GF-D8 (cell line): ENCODE results near the gene TSPOAP1.
A peak's percentile ranks its signal among the peaks of the same experiment; 100 is the strongest.

ENCODE experiments used
- DNase-seq: peaks from one replicate; lab custom pipeline; 2025; lab: John Stamatoyannopoulos, UW

TSPOAP1 gene

DNA sequence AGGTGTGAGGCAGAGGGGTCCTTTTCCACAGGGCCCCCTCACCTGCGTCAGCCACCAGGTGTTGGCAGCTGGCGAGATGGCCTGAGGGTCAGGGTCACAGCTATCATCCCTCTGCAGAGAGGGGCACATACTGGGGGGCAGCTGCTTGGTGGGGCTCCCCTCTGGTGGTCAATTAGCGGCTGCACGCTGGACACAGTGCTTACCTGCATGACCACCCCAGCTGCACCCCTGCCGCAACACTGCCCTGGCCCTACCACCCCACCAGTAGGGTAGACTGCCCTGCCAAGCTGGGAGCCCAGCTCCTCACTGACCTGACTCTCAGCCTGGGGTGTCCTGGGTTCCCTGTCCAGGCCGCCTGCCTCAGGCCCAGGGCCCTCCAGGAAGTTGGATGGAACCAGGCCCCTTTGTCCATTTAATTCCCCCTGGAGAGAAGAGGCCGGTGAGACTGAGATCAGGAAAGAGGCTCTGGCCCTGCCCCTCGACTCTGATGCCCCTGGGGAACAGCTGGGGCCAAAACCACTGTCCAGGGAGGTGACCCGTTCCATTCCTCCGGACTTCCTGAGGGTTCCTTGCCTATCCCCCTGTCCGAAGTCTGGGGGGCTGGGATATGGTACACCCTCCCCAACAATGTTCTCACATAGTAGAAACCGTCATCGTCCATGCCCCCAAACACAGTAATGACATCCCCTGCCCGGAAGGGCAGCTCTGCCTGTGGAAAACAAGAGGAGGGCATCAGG lies 23.7 kb downstream of the TSPOAP1 start:
- no peak for DNase-seq

DNA sequence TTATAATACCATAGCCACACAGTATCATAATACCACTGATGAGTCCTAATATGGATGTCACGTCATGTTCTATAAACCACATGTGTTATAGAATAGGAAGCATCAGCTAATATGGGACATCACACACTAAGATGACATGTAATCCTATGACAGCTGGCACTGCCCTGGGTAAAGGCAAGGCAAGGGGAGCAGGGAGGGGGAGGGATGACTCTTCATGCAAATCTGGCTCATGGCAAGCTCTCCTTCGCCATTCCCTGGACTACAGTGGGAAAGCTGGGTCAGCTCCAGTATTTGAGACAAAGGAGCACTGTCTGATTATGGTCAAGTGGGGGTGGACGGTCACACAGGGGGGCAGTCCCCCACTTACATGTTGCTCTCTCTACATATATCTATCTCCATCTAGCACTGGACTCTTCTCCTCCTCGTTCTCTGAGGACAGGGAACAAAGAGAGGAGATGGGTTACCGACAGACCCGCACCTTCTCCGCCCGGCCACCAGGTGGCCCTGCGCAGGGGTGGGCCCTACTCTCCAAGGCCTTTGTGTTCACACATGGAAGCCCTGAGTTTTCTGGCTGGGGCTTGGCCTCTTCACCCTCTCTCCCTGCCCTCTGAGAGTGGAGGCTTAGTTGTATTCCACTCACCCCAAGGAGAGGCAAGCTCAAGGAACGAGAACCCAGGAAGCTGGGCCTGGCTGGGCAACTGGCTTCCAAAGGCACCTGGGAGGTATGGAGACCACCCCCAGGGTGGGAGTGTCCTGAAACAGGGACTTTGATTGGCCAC lies 24.4 kb downstream of the TSPOAP1 start:
- peak; percentile 21 for DNase-seq

DNA sequence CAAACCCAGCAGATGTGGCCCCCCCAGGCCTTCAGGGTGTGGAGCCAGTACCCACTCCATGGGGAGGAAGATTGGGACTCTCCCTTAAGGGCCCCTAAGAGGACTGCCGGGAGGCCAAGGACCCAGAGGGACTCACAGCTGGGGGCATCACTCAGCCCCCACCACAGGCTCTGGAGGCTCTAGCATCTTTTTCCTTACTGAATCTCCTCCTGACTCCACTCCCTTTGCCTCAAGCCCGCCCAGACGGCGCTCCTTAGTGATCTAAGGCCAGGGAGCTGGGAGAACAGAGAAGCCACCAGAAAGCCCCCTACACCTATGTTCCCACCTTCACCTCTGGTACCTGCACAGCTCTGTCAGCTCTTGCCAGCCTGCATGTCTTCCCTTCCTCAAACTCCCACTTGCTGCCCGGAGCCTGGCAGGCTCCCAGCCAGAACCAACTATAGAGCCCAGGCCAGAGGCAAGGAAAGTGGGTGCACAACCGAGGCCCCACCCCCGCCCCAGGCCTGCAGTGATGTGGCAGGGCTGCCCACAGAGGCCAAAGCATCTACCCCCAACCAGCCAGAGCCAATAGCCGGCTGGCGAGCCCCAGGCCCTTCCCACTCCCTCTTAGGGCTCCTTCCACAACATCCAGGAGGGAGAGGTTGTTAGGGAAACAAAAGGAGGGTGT lies 25.5 kb downstream of the TSPOAP1 start:
- DNase-seq, result no peak

DNA sequence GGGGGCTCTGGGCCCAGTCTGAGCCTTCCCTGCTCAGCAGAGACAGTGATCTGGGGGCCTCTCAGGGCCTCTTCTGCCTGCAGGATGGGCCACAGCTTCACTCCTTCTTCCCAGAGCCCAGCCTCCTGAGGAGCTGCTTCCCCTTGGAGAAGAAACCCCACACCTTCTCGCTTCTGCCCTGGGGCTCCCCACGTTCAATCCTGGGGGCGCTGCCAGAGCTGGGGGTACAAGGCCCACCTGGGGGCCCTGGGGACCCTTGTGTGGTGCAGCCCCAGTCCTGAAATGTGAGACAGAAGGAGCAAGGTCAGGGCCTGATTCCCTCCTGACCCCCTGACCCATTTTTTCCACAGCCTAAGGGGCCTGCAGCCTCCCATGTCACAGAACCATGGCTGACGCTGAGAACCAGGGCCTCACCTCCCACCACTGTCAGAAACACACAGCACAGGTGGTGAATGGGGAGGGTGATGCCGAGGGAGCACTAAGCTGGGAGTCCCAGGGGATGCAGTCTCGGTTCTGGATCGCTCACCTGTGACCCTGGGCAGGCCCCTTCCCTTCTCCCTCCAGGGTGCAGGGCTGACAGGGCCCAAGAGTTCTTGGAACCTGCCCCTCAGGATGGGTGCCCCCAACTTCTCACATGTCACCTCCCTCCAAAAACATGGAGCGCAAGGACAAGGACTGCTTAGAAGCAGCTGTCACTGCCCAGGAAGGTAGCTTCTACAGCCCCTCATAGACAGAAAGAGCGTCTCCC lies 26.2 kb downstream of the TSPOAP1 start:
- DNase-seq, result no peak

DNA sequence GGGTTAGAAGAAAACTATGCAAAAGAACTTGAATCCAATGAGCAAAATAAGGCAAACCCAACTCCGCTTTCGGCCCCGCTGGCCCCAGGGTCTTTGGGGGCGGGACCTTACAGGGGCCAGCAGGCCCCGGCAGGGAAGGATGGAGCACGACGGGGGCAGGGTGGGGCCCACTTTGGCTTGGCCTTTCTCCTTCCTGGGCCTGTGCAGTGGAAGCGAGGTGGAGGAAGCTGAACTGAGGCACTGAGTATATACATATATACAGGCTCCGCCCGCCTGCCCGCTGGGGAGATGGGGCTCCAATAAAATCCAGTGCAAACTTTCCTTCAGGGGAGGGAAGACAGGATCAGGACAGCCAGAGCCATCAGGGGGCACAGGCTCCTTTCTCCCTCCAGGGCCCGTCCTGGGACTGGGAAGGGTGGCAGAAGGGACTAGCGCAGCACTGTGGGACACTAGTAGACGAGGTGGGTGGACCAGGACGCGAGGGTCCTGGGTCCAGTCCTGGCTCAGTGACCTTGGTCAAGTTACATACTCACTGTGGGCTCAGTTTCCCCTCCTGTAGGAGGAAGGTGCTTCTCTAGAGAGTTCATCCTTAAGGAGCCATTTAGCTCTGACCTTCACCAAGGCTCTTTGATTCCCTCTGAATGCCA lies 27.0 kb downstream of the TSPOAP1 start:
- DNase-seq, result no peak

DNA sequence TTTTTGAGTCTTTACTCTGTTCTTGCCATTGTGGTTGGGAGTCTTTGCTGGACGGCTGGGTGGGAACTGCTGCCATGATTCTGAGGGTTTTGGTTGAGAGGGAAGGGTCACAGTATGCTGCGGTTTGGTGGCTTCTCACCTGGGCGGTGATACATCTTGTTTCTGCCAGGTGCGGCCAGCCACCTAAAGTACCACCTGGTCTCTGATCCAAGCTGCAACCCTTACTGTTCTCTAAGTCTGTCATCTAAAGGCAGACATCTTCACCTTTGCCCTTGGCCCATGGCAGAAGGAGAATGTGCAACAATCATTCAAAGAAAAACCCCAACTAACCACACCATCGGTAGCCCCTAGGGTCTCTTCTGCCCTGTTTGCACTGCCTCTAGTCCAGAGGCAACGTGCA lies 28.3 kb downstream of the TSPOAP1 start:
- no peak for DNase-seq

DNA sequence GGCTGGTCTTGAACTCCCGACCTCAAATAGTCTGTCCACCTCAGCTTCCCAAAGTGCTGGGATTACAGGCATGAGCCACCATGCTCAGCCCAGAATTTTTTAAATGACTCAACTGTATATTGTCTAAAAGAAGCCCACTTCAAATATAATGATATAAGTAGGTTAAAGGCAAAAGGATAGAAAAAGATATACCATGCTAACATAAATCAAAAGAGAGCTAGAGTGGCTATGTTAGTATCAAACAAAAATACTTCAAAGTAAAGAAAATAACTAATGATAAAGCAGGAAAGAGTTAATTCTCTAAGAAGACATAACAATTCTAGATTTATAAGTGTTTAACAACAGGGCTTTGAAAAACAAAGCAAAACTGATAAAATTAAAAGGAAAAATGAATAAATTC lies 34.6 kb downstream of the TSPOAP1 start:
- no peak for DNase-seq

DNA sequence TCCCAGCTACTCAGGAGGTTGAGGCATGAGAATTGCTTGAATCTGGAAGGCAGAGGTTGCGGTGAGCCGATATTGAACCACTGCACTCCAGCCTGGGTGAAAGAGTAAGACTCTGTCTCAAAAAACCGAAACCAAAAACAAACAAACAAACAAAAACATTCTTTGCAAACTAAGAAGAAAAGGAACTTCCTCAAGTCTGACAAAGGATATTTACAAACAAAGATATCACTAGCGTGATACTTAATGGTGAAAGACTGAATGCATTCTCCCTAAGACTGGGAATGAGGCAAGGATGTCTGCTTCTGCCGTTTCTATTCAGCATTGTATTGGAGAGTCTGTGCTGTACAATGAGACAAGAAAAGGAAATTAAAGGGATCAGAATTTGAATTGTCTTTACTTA lies 37.3 kb downstream of the TSPOAP1 start:
- DNase-seq, result no peak

DNA sequence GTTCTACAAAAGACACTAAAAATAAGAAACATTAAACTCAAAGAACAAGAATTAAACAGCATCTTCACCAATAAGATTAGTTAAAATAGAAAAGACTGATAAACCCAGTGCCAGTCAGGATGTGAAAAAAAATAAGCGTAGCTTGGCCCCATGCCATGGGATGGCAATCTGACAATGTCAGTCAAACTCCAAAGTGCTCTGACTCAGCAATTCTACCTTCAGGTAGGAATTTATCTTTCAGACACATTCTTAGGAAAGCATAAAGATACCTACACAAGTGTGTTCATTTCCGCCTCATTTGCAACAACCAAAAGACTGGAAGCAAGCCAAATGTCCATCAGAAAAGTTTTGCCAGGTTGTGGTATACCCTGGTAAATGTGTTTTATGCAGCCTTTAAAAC lies 38.7 kb downstream of the TSPOAP1 start:
- no peak for DNase-seq

DNA sequence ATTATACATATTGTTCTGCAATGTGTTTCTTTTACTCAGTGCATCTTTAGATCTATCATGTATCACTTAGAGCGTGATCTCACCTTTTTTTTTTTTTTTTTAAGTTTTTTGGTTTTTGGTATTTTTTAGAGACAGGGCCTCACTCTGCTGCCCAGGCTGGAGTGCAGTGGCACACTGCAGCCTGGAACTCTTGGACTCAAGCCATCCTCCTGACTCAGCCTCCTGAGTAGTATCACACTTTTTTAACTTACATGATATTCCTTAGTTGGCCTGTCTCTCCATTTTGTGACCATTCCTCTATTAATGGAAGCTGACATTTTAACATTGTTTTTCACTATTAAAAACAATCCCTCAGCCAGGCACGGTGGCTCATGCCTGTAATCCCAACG lies 43.2 kb downstream of the TSPOAP1 start:
- peak; percentile 74 for DNase-seq

DNA sequence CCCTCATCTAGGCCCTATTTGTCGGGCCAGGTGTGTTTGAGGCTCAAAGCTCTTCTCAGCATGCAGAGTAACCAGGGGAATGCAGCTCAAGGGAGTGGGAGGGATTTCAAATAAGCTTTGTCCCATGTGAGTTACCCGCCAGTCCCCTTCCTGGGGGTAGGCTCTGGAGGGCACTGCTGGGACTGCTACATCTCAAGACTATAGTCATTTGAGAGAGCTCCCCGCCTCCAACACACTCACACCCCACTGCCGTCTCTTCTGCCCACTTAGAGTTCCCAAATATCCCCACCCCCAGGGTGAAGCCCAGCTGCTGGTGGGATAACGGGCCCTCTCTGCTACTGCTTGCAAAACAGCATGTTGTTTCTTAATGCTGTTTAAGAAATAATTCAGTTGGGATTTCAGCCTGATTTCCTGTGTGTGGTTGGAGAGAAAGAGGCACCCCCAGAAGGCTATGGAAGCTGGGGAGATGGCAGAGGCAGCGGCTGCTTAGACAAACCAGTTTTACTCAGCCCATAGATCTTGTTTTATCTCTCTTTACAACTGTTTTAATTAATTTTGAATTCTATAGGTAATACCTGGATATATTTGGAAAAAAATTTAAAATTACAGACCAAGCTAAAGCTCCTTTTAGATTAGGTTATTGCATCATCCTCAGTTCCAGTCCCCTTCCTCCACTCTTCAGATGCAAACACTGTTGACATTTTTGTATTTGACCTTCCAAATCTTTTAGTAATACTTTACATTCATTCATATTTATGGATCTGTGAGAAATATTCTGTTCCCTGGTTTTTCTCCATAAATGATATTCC lies 43.8 kb downstream of the TSPOAP1 start:
- peak; percentile 99 for DNase-seq

DNA sequence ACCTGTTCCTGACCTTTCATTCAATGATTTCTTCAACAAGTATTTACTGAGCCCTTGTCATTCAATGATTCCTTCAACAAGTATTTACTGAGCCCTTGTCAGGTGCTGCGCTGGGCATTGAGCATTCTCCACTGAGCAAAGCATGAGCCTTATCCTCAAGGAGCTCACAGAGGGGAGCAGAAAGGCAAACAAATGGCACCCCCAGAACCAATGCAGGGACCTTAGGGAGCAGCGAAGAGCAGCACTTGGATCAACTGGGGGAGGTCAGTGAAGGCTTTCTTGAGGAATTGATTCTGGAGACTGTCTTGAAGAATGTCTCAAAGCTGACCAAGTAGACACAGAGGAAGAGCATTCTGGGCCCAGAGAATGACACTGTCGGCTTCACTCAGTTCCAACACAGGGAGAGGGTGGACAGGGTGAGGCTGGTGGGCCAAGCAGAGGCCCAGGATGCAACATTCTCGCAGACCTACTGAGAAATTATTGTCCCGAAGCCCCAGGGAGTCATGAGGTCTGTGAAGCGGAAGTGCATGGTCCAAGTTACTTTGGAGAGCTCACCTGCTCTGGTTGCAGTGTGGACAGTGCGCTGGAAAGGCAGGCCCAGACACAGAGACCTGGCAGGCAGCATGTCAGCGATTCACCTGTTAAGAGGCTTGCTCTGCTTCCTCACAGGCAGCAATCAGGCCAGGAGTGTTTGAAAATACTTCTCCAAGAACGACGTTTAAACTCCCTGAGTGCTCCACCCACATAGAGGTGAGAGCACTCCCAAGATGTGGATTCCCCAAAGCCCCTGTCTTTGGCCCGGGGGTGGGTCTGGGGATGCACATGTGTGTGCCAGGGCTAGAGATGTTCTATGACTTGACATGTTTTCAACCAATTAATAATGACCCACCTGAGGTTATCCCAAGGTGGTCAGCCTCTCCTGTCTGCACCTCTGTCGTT lies 44.7 kb downstream of the TSPOAP1 start:
- DNase-seq, result no peak

DNA sequence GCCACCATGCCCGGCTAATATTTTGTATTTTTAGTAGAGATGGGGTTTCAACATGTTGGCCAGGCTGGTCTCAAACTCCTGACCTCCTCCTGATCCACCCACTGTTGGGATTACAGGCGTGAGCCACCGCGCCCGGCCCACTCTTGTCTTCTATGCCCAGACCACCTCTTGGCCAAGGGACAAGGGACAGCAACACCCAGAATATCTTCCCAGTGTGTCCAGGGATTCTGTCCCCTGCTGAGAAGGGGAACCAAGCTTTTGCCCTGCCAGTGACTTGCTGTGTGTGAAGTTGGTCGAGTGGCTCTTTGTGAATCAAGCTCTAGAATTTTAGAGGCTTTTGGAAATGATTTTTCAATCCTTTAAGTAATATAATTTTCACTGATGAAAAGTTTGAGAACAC lies 46.2 kb downstream of the TSPOAP1 start:
- DNase-seq, result no peak

DNA sequence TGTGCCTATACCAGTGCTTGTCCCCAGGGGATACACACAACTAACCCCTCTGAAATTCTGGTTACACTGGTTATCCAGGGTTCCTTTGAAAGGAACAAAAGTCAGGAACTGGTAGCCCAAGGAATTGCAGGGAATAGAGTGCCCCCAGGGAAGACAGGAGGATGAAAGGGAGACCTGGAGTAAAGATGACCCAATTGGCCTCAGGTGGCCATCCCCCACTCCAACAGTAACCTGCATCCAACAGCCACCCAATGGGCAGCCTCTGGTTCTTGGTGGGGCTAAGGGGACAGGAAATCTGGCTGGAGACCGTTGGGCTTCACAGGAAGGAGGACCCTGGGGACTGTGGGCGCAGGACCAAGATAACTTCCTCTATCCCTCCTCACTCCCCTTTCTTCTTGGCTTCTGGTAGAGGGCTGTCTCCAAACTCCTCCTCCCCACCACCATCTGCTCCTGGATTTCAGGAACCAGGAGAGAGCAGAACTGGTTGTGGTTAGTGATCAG lies 47.0 kb downstream of the TSPOAP1 start:
- peak; percentile 99 for DNase-seq

DNA sequence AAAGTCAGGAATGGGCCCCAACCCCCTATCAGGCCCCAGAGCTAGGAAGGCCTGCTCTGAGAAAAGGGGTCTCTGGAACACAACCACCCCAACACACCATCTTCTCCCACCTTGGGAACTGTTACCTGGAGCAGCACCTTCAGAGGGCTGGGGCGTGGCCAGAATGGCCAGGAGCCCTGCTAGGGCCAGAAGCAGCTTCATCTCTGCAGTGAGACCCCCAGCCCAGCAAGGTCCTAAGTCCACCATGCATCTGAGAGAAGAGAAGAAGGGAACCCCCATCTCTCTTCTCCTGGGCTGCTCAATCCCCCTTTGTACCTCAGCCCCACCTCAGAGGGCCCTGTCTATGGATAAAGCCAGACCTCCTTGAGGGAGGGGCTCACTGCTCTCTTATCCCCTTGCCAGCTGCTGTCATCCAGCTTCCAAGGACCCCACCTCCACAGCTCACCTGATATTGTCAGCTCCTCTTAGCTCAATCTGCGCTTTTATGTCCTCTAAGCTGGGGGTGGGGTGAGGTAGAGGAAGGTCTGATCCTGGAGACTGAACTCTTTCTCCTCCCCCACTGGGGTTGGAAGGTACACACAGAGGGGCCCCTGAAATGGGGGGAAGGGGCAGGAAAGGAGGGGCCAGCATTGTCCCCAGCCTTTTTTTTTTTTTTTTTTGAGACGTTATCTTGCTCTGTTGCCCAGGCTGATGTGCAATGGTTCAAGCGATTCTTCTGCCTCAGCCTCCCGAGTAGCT lies 47.9 kb downstream of the TSPOAP1 start, which contains the start of gene MPO:
TSS of gene MPO (minus strand) at position 456 of the 738 bp plus-strand sequence. CDS start at position 279, 177 bp downstream.
- DNase-seq, result no peak

DNA sequence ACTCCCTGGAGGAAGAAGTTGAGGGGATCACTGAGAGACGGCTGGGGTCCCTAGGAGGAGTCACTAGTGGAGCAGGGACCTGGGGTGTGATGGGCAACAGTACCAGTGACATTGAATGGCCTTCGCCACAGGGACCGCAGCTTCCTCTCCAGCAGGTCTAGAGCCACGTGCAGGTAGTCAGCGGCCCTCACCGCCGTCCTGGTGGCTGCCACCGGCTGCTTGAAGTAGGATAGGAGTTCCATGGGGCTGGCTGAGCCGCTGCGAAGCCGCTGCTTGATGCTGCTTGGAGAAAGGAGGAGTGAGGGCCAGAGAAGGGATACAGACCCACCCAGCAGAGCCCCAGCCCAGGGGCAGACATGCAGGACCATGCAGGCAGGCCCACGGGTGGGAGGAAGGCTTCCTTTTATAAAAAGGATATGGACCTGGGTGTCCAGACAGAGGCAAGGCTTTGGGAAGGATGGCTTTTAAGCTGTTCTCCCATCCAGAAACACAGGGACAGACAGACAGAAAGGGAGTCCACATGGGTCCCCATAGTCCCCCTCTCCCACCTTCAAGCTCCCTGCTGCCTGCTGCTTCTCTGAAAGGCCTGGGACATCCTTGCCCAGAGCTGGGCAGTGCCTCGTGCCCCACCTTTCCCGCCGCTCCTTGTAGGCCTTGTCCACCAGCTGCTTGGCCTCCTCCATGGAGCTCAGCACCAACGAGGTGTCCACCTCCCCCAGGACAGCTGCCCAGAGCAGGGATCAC lies 48.7 kb downstream of the TSPOAP1 start:
- no peak for DNase-seq

DNA sequence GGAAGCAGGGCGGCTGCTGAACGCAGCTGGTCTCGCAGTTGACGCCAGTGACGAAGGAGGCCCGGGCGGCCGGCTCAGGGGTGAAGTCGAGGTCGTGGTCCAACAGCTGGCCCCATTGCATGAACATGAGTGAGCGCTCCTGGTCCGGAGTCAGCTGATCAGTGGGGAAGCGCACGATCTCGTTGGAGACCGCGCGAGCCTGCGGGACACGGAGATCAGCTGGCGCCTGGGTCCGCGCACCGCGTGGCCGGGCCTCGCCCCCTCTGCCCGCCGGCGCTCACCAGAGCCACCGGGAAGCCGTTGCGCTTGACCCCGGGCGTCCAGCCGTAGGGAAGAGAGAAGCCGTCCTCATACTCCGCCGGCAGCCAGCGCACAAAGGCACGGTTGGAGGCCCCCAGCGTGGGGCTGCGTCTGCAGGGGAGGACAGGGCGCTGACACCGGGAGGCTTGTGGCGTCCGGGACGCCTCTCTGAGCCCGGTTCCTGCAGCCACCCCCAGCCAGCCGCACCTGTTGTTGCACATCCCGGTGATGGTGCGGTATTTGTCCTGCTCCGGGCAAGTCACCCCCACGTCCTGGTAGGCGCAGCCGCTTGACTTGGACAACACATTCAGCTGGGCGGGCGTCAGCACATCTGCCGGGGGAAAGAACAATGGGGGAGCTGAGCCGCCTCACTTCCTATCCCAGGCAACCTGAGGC lies 49.4 kb downstream of the TSPOAP1 start:
- DNase-seq, result no peak

DNA sequence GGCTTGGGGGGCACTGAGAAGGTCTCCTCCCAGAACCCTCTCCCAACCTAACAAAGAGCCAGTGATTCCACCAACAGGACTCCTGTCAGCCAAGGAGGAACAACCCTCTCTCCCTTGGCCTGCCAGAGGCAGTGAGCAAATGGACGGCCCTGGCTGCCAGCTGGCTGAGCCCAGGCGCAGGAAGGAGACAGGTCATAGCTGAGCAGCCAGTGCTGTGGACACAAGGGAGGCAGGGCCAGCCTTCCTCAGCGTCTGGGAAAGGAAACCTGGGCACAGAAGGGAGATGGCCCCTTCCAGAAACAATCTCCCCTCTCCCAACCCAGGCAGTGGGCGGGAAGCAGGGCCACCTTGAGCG lies 50.0 kb downstream of the TSPOAP1 start:
- DNase-seq, result no peak
